GM15510 (cell line): Measurements from ENCODE around the gene MRTFA.

Source experiments
- POLR2A ChIP-seq: IDR thresholded peaks from 3 replicates; pipeline ENCODE4 v1.6.1; 2011; ENCODE audit warnings: borderline replicate concordance; ENCODE audit not compliant: insufficient read length; ENCODE audit errors: extremely low read depth

The MRTFA gene

DNA sequence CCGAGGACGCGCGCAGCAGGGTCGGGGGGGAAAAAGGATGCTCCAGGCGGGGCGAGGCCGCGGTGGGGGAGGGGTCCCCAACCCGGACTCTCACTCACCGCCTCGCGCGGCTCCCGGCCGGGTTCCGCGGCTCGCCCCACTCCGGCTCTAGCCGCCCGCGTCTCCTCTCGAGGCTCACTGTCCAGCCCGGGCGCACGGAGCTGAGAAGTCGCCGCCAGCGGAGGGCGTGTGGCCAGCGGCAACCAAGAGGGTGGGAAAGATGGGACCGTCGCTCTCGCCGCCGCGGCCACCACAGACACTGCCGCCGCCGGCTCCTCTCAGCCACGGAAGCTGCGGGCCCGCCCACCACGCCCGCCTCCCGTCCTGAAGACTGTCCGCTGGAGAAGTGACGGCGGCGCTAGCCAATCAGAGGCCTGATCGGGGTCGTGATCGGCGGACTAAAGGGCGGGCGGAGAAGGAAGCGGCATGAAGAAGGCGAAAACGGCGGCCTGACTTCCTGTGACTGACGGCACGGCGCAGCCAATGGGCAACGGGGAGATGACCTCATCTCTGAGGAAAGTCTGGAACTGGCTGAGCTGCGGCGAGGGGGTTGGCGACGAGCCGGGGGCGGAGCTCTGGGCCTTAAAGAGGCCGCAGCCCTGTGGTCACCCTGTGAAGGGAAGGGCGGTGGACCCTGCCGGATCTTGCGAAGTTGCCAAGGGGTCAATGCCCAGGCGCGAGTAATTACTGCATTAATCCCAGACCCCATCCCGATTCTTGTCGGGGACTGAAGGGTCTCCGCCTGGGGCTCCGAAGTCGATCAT, at the start of gene MRTFA:
TSS of gene MRTFA (minus strand) at position 340 of the 803 bp plus-strand sequence.
- peak; percentile 82 for TF ChIP-seq POLR2A

GRCh38 chr22:40685406-40685805, 48.9 kb upstream of the MRTFA start:
- no peak for TF ChIP-seq POLR2A

GRCh38 chr22:40684728-40685127, 48.2 kb upstream of the MRTFA start:
- TF ChIP-seq POLR2A = no peak

DNA sequence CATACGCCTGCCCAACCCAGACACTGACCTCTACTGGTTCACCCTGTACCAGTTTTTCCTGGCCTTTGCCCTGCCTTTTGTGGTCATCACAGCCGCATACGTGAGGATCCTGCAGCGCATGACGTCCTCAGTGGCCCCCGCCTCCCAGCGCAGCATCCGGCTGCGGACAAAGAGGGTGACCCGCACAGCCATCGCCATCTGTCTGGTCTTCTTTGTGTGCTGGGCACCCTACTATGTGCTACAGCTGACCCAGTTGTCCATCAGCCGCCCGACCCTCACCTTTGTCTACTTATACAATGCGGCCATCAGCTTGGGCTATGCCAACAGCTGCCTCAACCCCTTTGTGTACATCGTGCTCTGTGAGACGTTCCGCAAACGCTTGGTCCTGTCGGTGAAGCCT, 44.9 kb upstream of the MRTFA start:
- TF ChIP-seq POLR2A = no peak

GRCh38 chr22:40680819-40681183, 44.3 kb upstream of the MRTFA start:
- no peak for TF ChIP-seq POLR2A

GRCh38 chr22:40679964-40680818, 43.7 kb upstream of the MRTFA start:
- TF ChIP-seq POLR2A = no peak

GRCh38 chr22:40679249-40679963, 42.9 kb upstream of the MRTFA start, which contains the start of gene MCHR1:
TSS of gene MCHR1 (plus strand) at chr22:40679484. CDS start at chr22:40679653, 169 bp downstream.
- TF ChIP-seq POLR2A = no peak

DNA sequence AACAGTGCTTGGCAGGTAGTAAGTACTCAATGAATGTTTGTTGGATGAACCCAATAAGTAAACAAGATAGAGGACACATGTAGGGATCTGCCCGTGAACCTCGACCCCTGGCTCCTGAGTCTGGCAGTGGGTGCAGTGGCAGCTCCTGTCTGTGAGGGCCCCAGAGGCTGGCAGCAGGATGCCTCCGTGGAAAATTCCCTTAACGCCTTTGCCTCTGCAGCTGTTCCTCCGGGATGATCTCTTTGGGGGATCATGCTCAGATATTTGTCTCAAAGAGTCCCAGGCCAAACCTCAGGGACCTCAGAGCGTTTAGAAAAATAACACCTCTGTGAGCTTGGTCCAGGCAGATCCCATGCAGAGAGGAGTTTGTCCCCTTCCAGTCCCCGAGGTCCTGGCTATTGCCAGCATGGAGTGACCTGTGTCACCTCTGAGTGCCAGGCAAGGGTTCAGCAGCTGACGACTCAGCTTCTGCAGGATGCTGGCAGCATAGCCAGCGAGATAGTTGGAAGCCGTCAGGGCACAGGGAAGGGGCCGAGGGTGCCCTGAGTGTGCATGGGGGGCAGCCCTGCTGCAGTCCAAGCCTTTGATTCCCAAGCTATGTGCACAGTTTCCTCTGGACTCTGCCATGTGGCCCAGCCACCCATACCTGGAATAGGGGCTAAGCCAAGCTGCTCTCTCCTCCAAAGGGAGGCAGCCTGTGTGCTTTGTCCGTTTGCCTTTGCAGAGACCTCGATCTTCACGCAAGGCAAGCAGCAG, 42.2 kb upstream of the MRTFA start:
- no peak for TF ChIP-seq POLR2A

DNA sequence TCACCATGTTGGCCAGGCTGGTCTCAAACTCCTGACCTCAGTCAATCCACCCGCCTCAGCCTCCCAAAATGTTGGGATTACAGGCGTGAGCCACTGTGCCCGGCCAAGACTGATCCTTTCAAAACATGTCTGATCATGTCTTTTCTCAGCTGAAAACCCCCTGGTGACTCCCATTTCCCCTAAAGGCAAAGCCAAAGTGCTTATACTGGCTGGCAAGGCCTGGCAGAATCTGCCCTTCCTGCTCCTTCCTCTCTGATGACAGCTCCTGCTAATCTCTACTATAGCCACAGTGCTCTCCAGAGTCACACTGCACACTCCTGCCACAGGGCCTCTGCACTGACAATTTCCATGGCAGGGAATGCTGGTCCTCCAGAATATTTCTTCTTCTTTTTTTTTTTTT, 40.1 kb upstream of the MRTFA start:
- no peak for TF ChIP-seq POLR2A

- TF ChIP-seq POLR2A = no peak
Measured at GRCh38 chr22:40674274-40674673, 37.8 kb upstream of the MRTFA start.

DNA sequence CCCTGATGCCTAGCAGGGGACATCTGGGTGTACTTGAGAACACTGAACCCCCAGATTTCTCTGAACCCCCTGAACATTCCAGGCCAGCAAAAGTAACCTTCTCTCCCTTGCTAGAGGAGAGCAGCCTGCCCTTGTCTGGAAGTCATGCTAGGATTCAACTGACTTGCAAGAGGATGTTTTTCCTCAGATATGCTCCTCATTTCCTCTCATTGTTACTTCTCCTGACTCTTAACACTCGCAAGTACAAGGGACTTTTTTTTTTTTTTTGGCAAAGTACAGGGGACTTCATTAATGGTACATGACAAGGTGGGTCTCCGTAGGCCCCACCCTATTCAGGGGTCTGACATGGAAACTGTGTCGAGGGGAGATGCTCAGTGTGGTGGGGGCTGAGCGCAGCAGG, 36.5 kb upstream of the MRTFA start:
- no peak for TF ChIP-seq POLR2A

DNA sequence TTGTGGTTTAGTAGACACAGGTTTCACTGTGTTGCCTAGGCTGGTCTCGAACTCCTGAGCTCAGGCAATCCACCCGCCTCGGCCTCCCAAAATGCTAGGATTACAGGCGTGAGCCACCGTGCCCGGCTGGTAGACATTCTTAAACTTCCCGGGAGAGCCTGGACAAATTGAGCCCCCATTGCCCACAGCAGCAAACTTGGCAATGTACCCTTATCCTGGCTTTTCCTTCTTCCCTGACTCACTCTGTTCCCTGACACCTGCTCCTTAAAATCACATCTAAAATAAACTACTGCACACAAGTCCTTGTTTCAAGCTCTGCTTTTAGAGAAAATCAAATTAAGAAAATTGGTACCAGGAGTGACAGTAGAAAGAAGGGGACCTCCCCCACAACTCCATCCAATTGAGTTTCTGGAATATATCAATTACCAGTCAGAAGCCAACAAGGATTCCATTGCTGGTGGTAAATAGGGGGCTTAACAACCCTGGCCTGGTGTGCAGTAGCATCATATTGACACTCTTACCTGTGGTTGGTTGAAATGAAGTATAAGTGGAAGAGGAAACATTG, 35.4 kb upstream of the MRTFA start:
- no peak for TF ChIP-seq POLR2A

DNA sequence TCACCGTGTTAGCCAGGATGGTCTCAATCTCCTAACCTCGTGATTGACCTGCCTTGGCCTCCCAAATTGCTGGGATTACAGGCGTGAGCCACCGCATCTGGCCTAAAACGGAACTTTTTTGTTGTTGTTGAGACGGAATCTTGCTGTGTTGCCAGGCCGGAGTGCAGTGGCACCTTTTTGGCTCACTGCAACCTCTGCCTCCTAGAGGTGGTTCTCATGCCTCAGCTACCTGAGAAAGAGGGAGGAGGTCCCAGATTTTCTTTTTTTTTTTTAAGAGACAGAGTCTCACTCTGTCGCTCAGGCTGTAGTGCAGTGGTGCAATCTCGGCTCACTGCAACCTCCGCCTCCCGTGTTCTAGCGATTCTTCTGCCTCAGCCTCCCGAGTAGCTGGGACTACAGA, 34.9 kb upstream of the MRTFA start:
- no peak for TF ChIP-seq POLR2A

GRCh38 chr22:40670058-40670457, 33.5 kb upstream of the MRTFA start:
- no peak for TF ChIP-seq POLR2A
